Small intestine (tissue), 7 donors: Measurements from ENCODE around the gene TMEM164. TPM values are rescaled to one million over a fixed set of nuclear protein-coding genes. Genes with fewer than 3 reads are reported as not detected.

ENCODE experiments used
- DNase-seq, 2 donors: peaks; one replicate each; pipeline versions ENCODE4 v3.0.0 to v3.0.0-alpha.2; 2013
- FAIRE-seq: peaks from 2 replicates; lab custom pipeline; 2012; peaks lifted over from hg19 to GRCh38; lab: Jason Lieb, UNC
- H3K27ac ChIP-seq, 3 donors: one replicate each; pipeline ENCODE4 v1.5.1; 2013; ENCODE audit warnings: low read length in 2 of 3, mild to moderate bottlenecking in 2 of 3, control low read depth in 1 of 3, inconsistent platforms in 1 of 3, low read depth in 1 of 3, moderate library complexity in 1 of 3
- H3K27me3 ChIP-seq, 3 donors: one replicate each; pipeline ENCODE4 v1.6.1; 2013; ENCODE audit warnings: low read length in 3 of 3, inconsistent platforms in 1 of 3; ENCODE audit not compliant: control insufficient read depth in 3 of 3, insufficient read depth in 3 of 3
- H3K36me3 ChIP-seq, 3 donors: one replicate each; pipeline ENCODE4 v1.6.1; 2013; ENCODE audit warnings: low read length in 3 of 3, inconsistent platforms in 1 of 3, low read depth in 1 of 3, mild to moderate bottlenecking in 1 of 3, moderate library complexity in 1 of 3; ENCODE audit not compliant: control insufficient read depth in 3 of 3, insufficient read depth in 2 of 3
- H3K4me1 ChIP-seq, 3 donors: one replicate each; pipeline ENCODE4 v1.6.1; 2013; ENCODE audit warnings: low read length in 2 of 3, inconsistent platforms in 1 of 3, low read depth in 1 of 3, mild to moderate bottlenecking in 1 of 3, moderate library complexity in 1 of 3; ENCODE audit not compliant: control insufficient read depth in 3 of 3, insufficient read depth in 2 of 3
- H3K4me3 ChIP-seq, 3 donors: one replicate each; pipeline ENCODE4 v1.5.1; 2013; ENCODE audit warnings: low read length in 3 of 3, control low read depth in 1 of 3, inconsistent platforms in 1 of 3, low read depth in 1 of 3, mild to moderate bottlenecking in 1 of 3, moderate library complexity in 1 of 3
- H3K9me3 ChIP-seq, 2 donors: one replicate each; pipeline ENCODE4 v1.6.1; 2013; ENCODE audit warnings: low read depth in 1 of 2, low read length in 1 of 2; ENCODE audit not compliant: control insufficient read depth in 2 of 2, insufficient read depth in 1 of 2
- WGBS, 3 donors: extraction: QIAGEN DNeasy Blood & Tissue Kit; methylation state at CpG; one replicate each; pipeline ENCODE4 v1.1.7; 2013; 5-methylcytosine and 5-hydroxymethylcytosine counted together
- polyA plus RNA-seq, 4 donors: library from polyadenylated mRNA; stranded (reverse) in 3 of 4; unstranded in 1 of 4; fragments of 200-250 nt in 3 of 4; fragments of 120-200 nt in 1 of 4; gene quantifications; one replicate each; pipeline versions ENCODE4 v1.2.1 to v1.2.3, GENCODE V29; 2013
- donor health status: healthy with polysubstance abuse.
- donor health status: control.
- donor health status: control.
- donor health status: Bipolar disorder and iron deficiency.
- donor health status: healthy.

Gene TMEM164
- polyA plus RNA-seq, 4 donors, result 17.0 to 64.6 (median 22.2) TPM

DNA sequence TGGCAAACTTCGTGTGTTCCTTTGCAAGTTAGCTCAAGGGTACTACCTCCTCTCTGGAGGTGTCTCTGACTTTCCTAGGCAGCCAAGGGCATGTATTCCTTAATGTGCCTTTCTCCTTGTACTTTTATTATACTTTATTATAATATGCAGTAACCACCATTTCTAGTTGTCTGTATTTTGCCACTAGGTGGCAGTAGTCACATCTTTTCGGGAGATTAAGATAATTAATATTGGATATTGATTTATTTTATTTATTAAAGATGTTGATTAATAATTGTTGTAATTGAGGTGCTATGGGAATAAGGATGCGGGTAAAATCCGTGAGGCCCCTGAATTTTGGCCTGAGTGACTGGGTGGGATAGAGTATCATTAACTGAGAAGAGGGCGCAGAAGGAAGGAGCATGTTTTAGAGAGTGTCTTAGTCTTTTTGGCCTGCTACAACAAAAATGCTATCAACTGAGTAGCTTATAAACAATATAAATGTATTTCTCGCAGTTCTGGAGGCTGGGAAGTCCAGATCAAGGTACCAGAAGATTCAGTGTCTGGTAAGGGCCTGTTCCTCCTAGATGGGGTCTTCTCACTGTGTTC is 153.3 kb downstream of the TMEM164 start:
- Histone ChIP-seq H3K27me3 (no peaks in the 10 kb centered on the region), H3K9me3 (no peaks in the 10 kb centered on the region), H3K4me3 (no peak overlapping the region), H3K27ac (no peak overlapping the region), H3K36me3 (peaks cover 0 to 5% (median 0%) of the 10 kb centered on the region in 3 donors), H3K4me1 (no peaks in the 10 kb centered on the region)
- no peak for FAIRE-seq
- peak in 1 of 2 donors; percentile 13 for DNase-seq
- 55 to 82% (median 64%) methylated on average over 6 of the region's 6 CpGs for WGBS, 3 donors

DNA sequence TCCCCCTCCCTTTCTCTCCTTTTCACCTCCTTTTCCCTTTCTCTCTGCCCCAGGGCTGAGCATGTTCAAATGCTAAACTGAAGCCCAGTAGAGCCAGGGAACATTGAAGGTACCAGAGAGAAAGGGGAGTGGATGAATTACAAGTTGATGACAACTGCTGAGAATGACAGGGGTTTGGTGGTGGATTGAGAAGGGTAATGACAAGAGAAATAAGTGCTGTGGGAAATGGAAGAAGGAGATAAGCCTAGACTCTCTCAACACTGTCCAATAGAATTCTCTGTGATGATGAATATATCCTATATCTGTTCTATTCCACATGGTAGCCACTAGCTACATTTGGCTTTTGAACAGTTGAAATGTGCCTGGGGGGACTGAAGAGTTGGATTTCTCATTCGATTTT is 154.5 kb downstream of the TMEM164 start:
- Histone ChIP-seq H3K36me3 (peaks cover 0 to 15% (median 0%) of the 10 kb centered on the region in 3 donors), H3K9me3 (no peaks in the 10 kb centered on the region), H3K4me3 (no peak overlapping the region), H3K4me1 (no peaks in the 10 kb centered on the region), H3K27ac (no peak overlapping the region), H3K27me3 (no peaks in the 10 kb centered on the region)
- DNase-seq (no peak), FAIRE-seq (no peak)
- 71 to 90% (median 85%) methylated on average over 1 of the region's 1 CpG for WGBS, 3 donors

DNA sequence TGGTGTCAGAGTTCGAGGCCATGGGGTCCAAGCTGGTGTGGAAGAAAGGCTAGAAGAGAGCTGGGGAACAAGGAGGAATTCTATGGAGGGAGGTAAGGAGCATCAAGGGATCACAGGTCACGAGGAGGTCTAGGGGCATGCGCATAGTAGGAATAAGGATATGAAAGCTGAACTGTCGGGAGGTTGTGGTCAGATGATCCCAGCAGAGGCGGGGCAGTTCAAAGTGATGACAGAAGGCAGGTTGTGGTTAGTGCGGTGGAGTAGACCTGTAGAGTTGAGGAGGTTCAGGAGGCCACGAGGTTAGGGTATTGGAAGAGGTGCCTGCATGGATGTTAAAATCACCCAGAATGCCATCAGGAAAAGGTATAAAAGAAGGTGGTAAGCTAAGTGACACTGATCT is 156.3 kb downstream of the TMEM164 start:
- peaks cover 0 to 15% (median 0%) of the 10 kb centered on the region in 3 donors for H3K36me3 ChIP-seq
- no peak for DNase-seq
- H3K9me3 ChIP-seq, result no peaks in the 10 kb centered on the region
- no peaks in the 10 kb centered on the region for H3K27me3 ChIP-seq
- H3K27ac ChIP-seq, result no peak overlapping the region
- no peak for FAIRE-seq
- WGBS, 3 donors, result 65 to 81% (median 71%) methylated on average over 7 of the region's 7 CpGs
- H3K4me1 ChIP-seq, result no peaks in the 10 kb centered on the region
- no peak overlapping the region for H3K4me3 ChIP-seq

DNA sequence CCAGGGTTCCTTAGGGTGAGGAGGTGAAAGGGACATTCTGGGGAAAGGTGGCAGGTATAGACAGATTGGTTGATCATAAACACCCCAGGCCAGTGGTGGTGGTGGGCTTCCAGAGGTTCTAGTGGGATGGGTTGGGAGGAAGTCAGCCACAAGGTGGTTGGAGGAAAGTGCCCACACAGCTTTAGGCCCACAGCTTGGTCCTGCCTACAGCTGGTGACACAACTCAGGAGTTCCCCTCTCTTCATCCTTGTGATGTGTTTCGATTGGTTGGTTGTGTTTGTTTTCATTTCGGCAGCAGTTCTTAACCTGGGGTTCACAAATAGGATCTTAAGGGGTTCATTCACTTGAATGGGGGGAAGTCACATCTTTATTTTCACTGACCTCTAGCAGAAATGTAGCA is 157.0 kb downstream of the TMEM164 start:
- WGBS, 3 donors, result 63 to 88% (median 85%) methylated on average over 2 of the region's 2 CpGs
- no peak overlapping the region for H3K27ac ChIP-seq
- no peak overlapping the region for H3K4me3 ChIP-seq
- H3K9me3 ChIP-seq, result no peaks in the 10 kb centered on the region
- peaks cover 0 to 15% (median 0%) of the 10 kb centered on the region in 3 donors for H3K36me3 ChIP-seq
- DNase-seq, result no peak
- FAIRE-seq, result no peak
- no peaks in the 10 kb centered on the region for H3K27me3 ChIP-seq
- H3K4me1 ChIP-seq, result no peaks in the 10 kb centered on the region

DNA sequence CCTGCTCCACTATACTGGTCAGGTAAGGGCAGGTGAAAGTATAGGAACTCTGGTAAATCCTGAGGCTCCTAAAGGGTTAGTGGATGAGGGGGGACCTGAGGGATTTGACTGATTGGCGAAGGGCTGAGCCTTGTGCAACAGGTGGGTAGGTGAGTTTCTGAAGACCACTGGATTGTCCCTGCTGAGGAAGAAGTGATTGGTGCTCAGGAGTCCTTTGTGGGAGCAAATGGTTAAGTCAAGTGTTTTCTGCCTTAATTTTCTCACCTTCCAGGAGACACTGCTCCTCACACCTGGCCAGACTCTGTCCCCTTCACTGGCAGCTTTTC is 158.4 kb downstream of the TMEM164 start:
- no peak for FAIRE-seq
- no peaks in the 10 kb centered on the region for H3K4me1 ChIP-seq
- DNase-seq, result no peak
- no peaks in the 10 kb centered on the region for H3K27me3 ChIP-seq
- WGBS, 3 donors, result 90 to 100% (median 100%) methylated on average over 1 of the region's 1 CpG
- H3K4me3 ChIP-seq, result no peak overlapping the region
- no peaks in the 10 kb centered on the region for H3K9me3 ChIP-seq
- peaks cover 0 to 15% (median 0%) of the 10 kb centered on the region in 3 donors for H3K36me3 ChIP-seq
- no peak overlapping the region for H3K27ac ChIP-seq

DNA sequence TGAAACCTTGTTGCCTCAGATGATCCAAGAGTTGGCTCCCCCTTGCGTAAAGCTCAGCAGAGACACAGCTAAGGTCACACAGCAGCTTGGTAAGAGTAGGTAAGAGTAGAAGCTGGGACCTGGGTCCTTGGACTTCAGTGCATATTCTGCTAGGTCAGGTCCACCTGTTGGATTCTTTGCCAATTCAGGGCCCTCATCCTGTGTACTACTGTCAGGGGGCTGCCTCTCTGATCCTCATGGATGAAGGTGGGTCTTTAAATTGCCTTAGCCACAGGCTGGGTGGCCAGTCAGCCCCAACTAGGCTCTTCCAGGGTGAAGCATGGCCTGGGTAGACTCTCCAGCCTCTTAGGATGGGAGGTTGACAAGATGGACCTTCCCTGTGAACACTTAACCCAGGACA is 159.2 kb downstream of the TMEM164 start:
- H3K36me3 ChIP-seq, result peaks cover 0 to 15% (median 0%) of the 10 kb centered on the region in 3 donors
- no peak overlapping the region for H3K27ac ChIP-seq
- DNase-seq (no peak), FAIRE-seq (no peak)
- no peak overlapping the region for H3K4me3 ChIP-seq
- WGBS, 3 donors, result 82 to 100% (median 97%) methylated on average over 1 of the region's 1 CpG
- H3K27me3 ChIP-seq, result no peaks in the 10 kb centered on the region
- no peaks in the 10 kb centered on the region for H3K9me3 ChIP-seq
- no peaks in the 10 kb centered on the region for H3K4me1 ChIP-seq

DNA sequence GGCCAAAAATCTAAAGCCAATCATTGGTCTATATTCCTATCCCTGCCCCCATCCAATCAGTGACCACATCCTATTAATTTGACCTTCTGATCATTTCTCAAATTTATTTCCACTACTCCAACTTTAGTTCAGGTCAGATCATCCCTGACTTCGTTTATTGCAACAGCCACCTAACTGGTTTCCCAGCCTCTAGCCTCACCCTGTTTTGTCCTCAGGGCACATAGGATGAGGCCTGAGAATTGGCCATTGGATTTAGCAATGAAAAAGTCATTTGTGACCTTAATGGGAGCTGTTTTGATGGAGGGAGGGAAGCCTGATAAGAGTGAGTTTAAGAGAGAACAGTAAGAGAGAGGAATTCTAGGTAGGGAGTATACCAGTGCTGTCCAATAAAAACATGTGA is 160.0 kb downstream of the TMEM164 start:
- Histone ChIP-seq H3K4me1 (no peaks in the 10 kb centered on the region), H3K27me3 (no peaks in the 10 kb centered on the region)

DNA sequence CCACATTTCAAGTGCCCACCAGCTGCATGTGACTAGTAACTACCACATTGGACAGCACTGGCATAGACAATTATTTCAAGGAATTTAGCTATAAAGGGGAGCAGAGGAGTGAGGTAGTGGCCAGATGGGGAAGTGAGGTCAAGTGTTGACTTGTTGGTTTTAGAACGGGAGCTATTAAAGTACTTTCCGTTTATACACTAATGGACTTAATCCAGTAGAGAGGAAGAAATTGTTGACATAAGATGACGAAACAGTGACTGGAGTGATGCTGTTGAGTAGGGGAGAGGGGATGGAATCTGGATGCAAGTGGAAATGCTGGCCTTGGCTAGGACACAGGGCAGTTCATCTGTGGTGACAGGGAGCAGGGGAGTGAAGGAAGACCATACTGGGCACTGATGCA is 160.6 kb downstream of the TMEM164 start:
- DNase-seq (no peak), FAIRE-seq (no peak)
- H3K9me3 ChIP-seq, result no peaks in the 10 kb centered on the region
- H3K36me3 ChIP-seq, result peaks cover 0 to 19% (median 0%) of the 10 kb centered on the region in 3 donors
- WGBS, 3 donors, result 64 to 72% (median 65%) methylated on average over 3 of the region's 3 CpGs
- H3K4me1 ChIP-seq, result no peaks in the 10 kb centered on the region
- no peak overlapping the region for H3K27ac ChIP-seq
- no peaks in the 10 kb centered on the region for H3K27me3 ChIP-seq
- H3K4me3 ChIP-seq, result no peak overlapping the region

More for the DNA sequence above, 160.0 kb downstream of the TMEM164 start:
- no peak for FAIRE-seq
- no peaks in the 10 kb centered on the region for H3K9me3 ChIP-seq
- no peak overlapping the region for H3K27ac ChIP-seq
- H3K36me3 ChIP-seq, result peaks cover 0 to 15% (median 0%) of the 10 kb centered on the region in 3 donors
- H3K4me3 ChIP-seq, result no peak overlapping the region
- WGBS, 3 donors, result 29 to 62% (median 35%) methylated on average over 1 of the region's 1 CpG
- no peak for DNase-seq

DNA sequence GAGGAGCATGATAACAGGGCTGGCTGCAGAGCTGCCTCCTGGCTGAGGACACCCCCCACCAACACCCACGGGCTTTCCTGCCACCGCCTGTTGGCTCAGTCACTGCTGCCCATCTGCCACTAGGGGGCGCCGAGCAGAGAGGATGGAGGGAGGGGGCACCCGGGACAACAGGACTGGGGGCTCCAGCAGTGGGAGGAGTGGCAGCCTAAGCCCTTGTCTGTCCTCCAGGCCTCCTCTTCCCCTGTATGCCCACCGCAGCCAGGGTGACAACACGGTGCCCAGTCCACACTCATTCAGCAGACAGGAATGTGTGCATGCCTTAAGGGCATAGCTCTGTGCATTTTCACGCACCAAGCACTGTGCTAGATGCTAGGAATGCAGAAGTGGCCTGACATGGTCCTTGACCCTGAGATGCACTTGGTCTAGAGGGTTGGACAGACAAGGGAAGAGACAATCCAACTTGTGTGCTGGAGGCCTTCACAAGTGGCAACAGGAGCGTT is 165.1 kb downstream of the TMEM164 start:
- 40 to 49% (median 41%) methylated on average over 6 to 9 of the region's 9 CpGs for WGBS, 3 donors
- Histone ChIP-seq H3K4me1 (no peaks in the 10 kb centered on the region), H3K27me3 (no peaks in the 10 kb centered on the region), H3K9me3 (no peaks in the 10 kb centered on the region), H3K27ac (no peak overlapping the region), H3K36me3 (peaks cover 0 to 26% (median 0%) of the 10 kb centered on the region in 3 donors), H3K4me3 (no peak overlapping the region)
- FAIRE-seq (no peak), DNase-seq (peak in 1 of 2 donors; percentile 3)
